ENCODE results near the gene KAZN. TPM values are rescaled to one million over a fixed set of nuclear protein-coding genes. Genes with fewer than 3 reads are reported as not detected.

KAZN gene
- total and polyA plus RNA-seq, 12 donors: 1.1 to 6.5 (median 1.9) TPM

DNA sequence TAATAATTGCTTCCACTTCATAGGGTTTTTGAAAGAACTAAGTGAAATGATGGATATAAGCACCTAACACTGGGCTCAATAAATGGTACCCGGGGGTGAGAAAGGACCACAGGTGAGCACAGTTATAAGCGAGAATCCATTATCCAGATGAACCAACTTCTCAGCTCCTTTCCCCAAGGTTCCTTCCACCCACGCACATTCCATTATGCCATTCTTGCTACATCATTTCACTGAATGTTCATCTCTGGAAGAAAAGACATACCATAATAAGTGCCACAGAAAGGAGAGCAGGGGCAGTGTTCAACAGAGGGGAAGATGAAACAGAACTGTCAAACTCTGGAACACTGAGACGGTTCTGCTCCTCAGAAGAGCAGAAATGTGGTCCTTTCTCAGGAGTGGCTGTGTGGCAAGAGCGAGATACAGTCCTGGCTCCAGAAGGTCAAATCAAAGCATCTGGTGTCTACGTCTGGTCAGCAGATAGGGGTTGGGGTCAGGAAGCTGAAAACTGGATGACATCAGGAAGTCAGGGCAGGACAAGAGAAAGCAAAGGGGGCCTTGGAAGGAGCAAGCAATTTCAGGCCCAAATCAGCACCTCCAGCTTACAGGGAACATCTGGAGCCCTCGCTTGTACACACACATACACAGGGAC, 299.6 kb downstream of the KAZN start:
- H3K36me3 ChIP-seq: no peaks in the 10 kb centered on the region
- H3K4me1 ChIP-seq: peaks cover 0 to 3% (median 0%) of the 10 kb centered on the region in 9 donors
- no peak for ATAC-seq
- DNase-seq: no peak
- H3K9me3 ChIP-seq: no peaks in the 10 kb centered on the region
- intact Hi-C loops (cut with DNase I): no loop called here
- peaks cover 0 to 57% (median 42%) of the 10 kb centered on the region in 7 donors for H3K27me3 ChIP-seq
- WGBS, 2 donors: 79 to 80% methylated on average over 7 of the region's 7 CpGs
- H3K4me3 ChIP-seq: no peak overlapping the region
- TF ChIP-seq, protein P1, sequence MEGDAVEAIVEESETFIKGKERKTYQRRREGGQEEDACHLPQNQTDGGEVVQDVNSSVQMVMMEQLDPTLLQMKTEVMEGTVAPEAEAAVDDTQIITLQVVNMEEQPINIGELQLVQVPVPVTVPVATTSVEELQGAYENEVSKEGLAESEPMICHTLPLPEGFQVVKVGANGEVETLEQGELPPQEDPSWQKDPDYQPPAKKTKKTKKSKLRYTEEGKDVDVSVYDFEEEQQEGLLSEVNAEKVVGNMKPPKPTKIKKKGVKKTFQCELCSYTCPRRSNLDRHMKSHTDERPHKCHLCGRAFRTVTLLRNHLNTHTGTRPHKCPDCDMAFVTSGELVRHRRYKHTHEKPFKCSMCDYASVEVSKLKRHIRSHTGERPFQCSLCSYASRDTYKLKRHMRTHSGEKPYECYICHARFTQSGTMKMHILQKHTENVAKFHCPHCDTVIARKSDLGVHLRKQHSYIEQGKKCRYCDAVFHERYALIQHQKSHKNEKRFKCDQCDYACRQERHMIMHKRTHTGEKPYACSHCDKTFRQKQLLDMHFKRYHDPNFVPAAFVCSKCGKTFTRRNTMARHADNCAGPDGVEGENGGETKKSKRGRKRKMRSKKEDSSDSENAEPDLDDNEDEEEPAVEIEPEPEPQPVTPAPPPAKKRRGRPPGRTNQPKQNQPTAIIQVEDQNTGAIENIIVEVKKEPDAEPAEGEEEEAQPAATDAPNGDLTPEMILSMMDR (IDR thresholded peaks at IDR 0.05): no peak
- no peak overlapping the region for H3K27ac ChIP-seq

DNA sequence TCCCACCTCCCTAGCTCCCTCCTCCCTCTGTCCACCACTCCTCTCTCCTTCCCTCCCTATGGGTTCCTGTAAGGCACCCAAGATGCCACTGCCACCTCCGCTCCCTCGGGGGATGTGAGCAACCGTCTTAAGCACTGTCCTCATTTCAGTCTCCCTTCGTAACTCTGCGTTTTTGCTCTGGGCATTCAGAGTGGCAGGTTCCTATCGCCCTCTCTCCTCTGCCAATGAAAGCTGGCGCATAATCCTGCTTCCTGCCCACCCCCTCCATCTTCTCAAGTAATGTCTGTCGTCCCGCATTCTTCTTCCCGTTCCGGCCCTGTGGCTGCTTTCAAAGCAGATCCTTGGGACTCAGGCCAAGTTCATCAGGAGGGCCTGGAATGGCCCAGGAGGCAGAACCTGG, 301.2 kb downstream of the KAZN start:
- Histone ChIP-seq H3K4me3 (no peak overlapping the region), H3K27ac (no peak overlapping the region), H3K27me3 (peaks cover 0 to 43% (median 29%) of the 10 kb centered on the region in 7 donors), H3K36me3 (no peaks in the 10 kb centered on the region), H3K4me1 (peaks cover 0 to 3% (median 0%) of the 10 kb centered on the region in 9 donors), H3K9me3 (no peaks in the 10 kb centered on the region)
- ATAC-seq (no peak), DNase-seq (no peak)
- intact Hi-C loops (cut with DNase I): no loop called here
- TF ChIP-seq, protein P1 (IDR thresholded peaks at IDR 0.05): no peak
- 67 to 68% methylated on average over 11 of the region's 11 CpGs for WGBS, 2 donors

DNA sequence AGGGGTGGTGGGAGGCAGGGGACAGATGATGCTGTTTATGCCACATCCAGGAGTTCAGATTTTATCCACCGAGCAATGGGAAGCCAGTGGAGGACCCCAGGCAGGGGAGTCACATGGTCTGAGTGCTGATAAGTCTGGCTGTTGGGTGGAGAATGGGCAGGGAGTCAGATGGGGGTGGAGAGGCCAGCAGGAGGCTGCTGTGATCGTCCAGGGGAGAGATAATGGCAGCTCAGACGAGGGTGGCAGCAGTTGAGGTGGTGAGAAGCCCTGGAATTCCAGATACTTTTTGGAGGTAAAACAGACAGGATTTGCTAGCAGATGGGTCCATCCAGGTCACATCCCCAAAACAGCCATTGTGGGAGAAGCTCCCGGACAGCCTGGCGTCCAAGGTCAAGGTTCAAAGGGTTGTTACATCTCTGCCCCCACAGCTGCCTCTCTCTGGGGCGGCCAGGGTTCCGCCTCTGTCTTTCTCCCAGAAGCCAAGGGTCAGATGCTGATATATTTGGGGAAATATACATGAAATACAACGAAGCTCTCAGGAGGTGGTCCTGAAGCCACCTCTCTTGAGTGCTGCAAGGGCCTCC, 303.0 kb downstream of the KAZN start:
- Histone ChIP-seq H3K9me3 (no peaks in the 10 kb centered on the region), H3K27ac (no peak overlapping the region), H3K4me3 (no peak overlapping the region), H3K27me3 (peaks cover 0 to 38% (median 25%) of the 10 kb centered on the region in 7 donors), H3K36me3 (no peaks in the 10 kb centered on the region), H3K4me1 (no peaks in the 10 kb centered on the region)
- TF ChIP-seq, protein P1 (IDR thresholded peaks at IDR 0.05): no peak
- 52 to 58% methylated on average over 8 of the region's 8 CpGs for WGBS, 2 donors
- DNase-seq: no peak
- no peak for ATAC-seq
- intact Hi-C loops (cut with DNase I): no loop called here

DNA sequence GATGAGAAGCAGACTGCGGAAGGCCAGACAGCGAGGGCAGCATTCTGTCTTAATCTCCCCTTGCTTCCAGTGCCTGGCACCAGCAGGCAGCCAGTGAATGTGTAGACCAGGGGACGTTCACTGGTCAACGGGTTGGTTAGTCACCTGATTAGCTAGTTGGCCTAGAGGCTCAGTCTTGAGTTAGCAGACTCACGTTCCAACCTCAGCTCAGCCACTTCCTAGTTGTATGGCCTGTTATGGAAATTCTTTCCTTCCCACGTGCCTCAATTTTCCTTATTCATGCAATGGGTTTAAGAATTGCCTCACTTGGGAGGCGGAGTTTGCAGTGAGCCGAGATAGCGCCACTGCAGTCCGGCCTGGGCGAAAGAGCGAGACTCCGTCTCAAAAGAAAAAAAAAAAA, 305.4 kb downstream of the KAZN start:
- DNase-seq (no peak), ATAC-seq (no peak)
- no peaks in the 10 kb centered on the region for H3K4me1 ChIP-seq
- H3K4me3 ChIP-seq: no peak overlapping the region
- intact Hi-C loops (cut with DNase I): no loop called here
- H3K36me3 ChIP-seq: no peaks in the 10 kb centered on the region
- H3K27me3 ChIP-seq: peaks cover 0 to 24% (median 11%) of the 10 kb centered on the region in 7 donors
- WGBS, 2 donors: 92 to 96% methylated on average over 13 of the region's 13 CpGs
- TF ChIP-seq, protein P1 (IDR thresholded peaks at IDR 0.05): no peak
- H3K27ac ChIP-seq: no peak overlapping the region
- H3K9me3 ChIP-seq: no peaks in the 10 kb centered on the region
